GM19467 (cell line): ENCODE measurements around the gene MAGT1.
"Not testable (repeated sequence)": the region's sequence is repeated elsewhere in the genome, so short reads cannot be mapped to it uniquely, and the experiment has no call there.

ENCODE experiments used
- ATAC-seq: cut with Tn5 transposase; IDR thresholded peaks from one replicate; pipeline ENCODE4 v1.9.1; 2021; ENCODE audit warnings: mild to moderate bottlenecking, moderate library complexity; ENCODE audit not compliant: unreplicated experiment

The MAGT1 gene

GRCh38 chrX:77894921-77895886 lies at the start of gene MAGT1:
TSS of gene MAGT1 (minus strand) at chrX:77895435. CDS start at chrX:77895410, 25 bp downstream.
- peak; percentile 94 for ATAC-seq

GRCh38 chrX:77945031-77945430 lies 49.8 kb upstream of the MAGT1 start:
- ATAC-seq = not testable (repeated sequence)

GRCh38 chrX:77938083-77938680 lies 42.9 kb upstream of the MAGT1 start:
- no peak for ATAC-seq

DNA sequence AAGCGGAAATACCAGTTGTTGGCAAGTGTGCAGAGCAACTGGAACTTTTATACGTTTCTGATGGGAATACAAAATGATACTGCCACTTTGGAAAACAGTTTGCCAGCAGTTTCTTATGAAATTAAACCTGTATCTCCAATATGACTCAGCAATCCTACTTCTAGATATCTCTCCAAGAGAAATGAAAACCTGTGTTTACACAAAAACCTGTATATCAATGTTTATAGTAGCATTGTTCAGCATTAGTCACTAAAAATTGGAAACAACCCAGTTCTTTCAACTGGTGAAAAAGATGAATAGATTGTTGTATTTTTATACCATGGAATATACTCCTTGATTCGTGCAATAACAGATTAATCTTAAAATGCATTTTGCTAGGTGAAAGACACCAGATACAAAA lies 42.1 kb upstream of the MAGT1 start:
- no peak for ATAC-seq

- no peak for ATAC-seq
Measured at GRCh38 chrX:77936299-77936698, 41.1 kb upstream of the MAGT1 start.

DNA sequence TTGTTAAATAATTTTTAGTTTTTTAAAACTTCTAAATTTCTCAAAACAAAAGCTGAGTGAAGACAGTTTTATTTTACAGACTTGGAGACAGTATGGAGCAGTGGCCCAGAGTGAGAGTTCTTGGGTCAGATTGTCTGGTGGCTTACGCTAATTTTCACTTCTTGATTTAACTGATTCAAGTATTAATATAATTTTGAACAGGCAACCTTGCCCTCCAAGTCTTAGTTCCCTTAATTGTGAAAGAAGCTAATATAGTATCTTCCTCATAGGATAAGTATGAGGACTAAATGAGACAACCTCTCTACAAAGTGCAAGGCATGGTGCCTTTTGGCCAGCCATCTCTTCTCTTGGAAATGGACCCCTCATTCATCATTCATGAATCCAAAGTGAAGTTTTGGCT lies 40.7 kb upstream of the MAGT1 start:
- no peak for ATAC-seq

GRCh38 chrX:77930581-77930980 lies 35.3 kb upstream of the MAGT1 start:
- no peak for ATAC-seq

DNA sequence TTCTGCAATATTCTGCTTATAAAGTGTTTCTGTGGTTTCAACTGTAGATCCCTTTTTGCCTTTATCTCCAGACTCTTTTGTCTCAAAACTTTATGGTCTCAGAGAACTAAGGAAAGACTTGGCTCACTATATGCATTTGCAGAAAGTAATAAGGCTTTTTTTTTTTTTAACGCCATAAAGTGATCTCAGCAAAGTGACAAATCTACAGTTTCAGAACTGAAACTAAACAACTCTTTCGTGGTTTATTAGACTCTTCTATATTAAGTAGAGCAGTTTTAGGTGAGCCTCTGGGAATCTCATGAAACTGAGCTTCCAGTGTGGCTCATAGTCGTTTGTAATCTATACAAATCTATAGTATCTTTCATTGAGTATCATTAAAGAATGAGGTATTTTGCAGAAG lies 30.5 kb upstream of the MAGT1 start:
- ATAC-seq = no peak

DNA sequence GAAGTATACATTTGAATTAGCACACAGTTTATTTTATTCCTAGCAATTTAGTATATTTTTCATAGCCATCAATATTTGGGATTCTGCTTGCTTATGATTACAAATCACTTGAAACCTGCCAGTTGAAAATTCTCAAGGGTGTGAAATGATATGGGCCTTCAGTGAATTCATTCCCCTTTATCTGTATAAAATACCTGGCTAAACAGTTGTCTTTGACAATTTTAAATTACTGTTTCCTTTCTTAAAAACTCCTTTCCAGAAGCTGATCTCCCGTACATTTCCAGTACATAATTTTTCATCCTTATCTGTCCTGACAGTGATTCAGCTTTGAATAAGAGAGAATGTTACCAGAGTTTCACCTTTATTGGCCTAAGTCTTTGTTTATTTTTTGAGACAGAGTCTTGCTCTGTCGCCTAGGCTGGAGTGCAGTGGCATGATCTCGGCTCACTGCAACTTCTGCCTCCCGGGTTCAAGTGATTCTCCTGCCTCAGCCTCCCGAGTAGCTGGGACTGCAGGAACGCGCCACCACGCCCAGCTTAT lies 29.2 kb upstream of the MAGT1 start:
- ATAC-seq = no peak

DNA sequence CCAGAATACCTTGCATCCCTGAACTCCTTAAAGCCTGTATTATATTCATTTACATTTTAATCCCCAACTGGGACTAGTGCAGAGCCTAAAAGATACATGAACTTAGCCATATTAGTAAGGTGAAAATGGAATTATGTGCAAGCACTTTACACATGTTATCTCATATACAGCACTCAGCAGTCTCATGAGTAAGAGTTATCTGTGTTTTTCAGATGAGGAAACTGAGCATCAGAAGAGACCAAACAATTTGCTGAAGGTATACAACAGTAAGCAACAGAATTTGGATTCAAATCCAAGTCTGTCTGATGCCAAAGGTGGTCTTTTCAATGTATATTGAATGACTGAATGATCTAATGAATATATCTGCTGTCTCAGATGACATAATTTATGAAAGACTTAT lies 27.6 kb upstream of the MAGT1 start:
- no peak for ATAC-seq

GRCh38 chrX:77919370-77919769 lies 24.1 kb upstream of the MAGT1 start:
- ATAC-seq = not testable (repeated sequence)

DNA sequence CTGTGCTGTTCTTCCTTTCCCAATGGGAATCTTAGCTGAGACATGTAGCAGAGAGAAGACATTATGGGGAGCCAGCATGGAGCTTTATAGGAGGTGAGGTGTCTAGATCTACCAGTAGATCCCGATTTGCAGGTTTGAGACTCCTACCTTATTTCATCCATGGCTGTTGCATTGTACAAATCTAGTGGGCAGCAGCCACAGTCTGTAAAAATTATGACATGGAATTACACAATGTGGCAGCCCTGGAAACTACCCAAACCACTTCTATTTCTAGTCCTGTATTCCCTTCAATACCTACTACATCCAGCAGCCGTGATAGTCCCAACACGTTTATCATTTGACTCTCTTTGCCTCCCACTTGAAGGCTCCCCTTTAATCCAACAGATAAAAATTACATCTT lies 23.3 kb upstream of the MAGT1 start:
- no peak for ATAC-seq

GRCh38 chrX:77917294-77917933 lies 22.2 kb upstream of the MAGT1 start:
- no peak for ATAC-seq

- peak; percentile 93 for ATAC-seq
Measured at GRCh38 chrX:77910108-77910840, 15.0 kb upstream of the MAGT1 start, which contains the start of gene ATP7A. TSS of gene ATP7A (plus strand) at chrX:77910693. CDS start at chrX:77971642, 60,949 bp downstream.

DNA sequence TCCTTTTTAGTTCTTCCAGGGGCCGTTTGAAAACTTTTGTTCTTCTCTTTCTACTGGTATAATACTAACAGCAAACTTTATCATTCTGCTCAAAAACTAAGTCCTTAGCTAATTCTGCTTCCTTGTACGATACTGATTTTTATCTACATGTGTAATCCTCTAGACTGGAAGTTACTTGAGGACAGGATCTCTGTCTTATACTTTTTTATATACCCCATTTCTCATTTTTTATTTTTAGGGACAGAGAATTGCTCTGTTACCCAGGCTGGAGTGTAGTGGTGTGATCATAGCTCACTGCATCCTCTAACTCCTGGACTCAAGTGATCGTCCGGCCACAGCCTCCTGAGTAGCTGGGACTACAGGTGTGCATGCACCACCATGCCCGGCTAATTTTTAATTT lies 6.3 kb upstream of the MAGT1 start:
- no peak for ATAC-seq

- ATAC-seq = no peak
Measured at GRCh38 chrX:77900688-77901087, 5.5 kb upstream of the MAGT1 start.

- peak; percentile 54 for ATAC-seq
Measured at GRCh38 chrX:77899081-77899828, 4.0 kb upstream of the MAGT1 start, which contains the start of gene COX7B. TSS of gene COX7B (plus strand) at chrX:77899468. CDS start at chrX:77899554, 86 bp downstream.

DNA sequence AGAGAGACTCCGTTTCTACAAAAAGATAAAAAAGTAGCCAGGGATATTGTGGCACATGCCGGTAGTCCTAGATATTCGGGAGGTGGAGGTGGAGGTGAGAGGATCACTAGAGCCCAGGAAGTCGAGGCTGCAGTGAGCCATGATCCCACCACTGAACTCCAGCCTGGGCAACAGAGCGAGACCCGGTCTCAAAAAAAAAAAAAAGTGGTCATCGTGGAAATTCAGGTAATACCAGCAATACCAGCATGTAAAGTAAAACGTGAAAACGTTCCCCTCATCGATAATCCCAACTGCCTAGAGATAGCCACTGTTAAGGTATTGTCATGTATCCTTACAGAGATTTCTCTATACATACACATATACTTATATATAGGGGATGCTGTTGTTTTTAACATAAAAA lies 1.5 kb downstream of the MAGT1 start:
- no peak for ATAC-seq

DNA sequence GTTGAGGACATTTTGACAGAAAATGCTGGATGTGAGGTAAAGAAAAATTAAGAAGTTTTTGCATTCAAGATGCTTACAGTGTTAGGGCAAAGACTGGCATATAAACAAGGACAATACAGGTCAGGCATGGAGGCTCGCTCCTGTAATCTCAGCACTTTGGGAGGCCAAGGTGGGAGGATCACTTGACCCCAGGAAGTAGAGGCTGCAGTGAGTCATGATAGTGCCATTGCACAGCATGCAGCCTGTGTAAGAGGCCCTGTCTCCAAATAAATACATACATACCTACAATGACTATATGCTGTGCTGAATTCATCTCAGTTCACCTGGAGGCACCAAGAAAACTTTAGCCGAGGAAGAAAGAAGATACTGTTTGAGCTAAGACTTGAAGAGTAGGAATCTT lies 2.3 kb downstream of the MAGT1 start:
- ATAC-seq = no peak

- ATAC-seq = not testable (repeated sequence)
Measured at GRCh38 chrX:77881418-77881817, 13.8 kb downstream of the MAGT1 start.
